ENCODE results near the gene LRMDA. TPM values are rescaled to one million over a fixed set of nuclear protein-coding genes. Genes with fewer than 3 reads are reported as not detected.

Gene LRMDA
- total RNA-seq, 2 experiments from 2014 or later: not detected

DNA sequence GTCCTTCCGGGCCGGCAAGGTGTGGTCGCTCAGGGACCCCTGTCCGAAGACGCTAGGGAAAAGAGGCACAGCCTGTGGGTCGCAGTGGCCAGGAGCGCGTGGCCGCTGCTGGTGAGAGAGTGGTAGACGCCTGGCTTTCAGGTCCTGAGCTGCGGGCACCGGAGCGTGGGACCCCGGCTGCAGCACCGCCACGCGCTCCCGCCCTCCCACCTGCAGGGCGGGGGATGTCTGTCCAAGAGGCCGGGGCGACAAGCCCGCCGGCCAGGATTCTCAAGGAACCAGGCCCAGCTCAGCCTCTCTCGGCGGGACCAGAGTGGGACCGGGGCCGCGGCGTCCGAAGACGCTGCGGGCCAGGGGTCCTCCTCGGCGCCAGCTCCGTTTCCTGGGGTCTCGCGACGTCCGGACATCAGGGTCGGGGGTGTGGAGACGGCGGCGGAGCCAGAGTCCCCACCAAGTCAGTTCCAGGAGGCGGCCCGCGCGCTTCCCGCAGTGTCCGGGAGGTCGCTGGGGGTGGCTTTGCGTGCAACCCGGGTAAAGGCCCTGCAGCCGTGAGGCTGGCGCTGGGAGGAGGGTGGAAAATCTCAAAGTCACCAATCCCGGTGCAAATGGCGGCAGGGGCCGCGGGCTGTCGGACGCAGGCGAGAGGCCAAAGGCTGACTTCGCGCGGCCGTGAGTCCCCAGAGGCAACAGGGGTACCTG is 35.3 kb upstream of the LRMDA start:
- no peaks in the 10 kb centered on the region for H3K4me1 ChIP-seq (ENCODE audit: insufficient read depth, low read length, poor library complexity, severe bottlenecking)
- H2AFZ ChIP-seq (ENCODE audit: low read length): no peak overlapping the region
- H3K27ac ChIP-seq (ENCODE audit: low read depth, low read length, poor library complexity, severe bottlenecking): no peak overlapping the region
- BruUV-seq (replicated peaks): no TSS peak
- CTCF ChIA-PET (ENCODE audit: unreplicated experiment): no interaction called here
- POLR2A ChIA-PET: no interaction called here
- TF ChIP-seq, protein P1, sequence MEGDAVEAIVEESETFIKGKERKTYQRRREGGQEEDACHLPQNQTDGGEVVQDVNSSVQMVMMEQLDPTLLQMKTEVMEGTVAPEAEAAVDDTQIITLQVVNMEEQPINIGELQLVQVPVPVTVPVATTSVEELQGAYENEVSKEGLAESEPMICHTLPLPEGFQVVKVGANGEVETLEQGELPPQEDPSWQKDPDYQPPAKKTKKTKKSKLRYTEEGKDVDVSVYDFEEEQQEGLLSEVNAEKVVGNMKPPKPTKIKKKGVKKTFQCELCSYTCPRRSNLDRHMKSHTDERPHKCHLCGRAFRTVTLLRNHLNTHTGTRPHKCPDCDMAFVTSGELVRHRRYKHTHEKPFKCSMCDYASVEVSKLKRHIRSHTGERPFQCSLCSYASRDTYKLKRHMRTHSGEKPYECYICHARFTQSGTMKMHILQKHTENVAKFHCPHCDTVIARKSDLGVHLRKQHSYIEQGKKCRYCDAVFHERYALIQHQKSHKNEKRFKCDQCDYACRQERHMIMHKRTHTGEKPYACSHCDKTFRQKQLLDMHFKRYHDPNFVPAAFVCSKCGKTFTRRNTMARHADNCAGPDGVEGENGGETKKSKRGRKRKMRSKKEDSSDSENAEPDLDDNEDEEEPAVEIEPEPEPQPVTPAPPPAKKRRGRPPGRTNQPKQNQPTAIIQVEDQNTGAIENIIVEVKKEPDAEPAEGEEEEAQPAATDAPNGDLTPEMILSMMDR (conservative IDR thresholded peaks at IDR 0.05; ENCODE audit: low read length): no peak
- TF ChIP-seq EZH2phosphoT487 (IDR thresholded peaks at IDR 0.05; ENCODE audit: borderline replicate concordance, low read depth, low read length): no peak
- H3K9me3 ChIP-seq (ENCODE audit: low read length): no peaks in the 10 kb centered on the region
- no peaks in the 10 kb centered on the region for H3K36me3 ChIP-seq (ENCODE audit: insufficient read depth, low read length)
- no peak overlapping the region for H3K4me2 ChIP-seq (ENCODE audit: low read length)
- no peaks in the 10 kb centered on the region for H3K79me2 ChIP-seq (ENCODE audit: insufficient read depth, low read depth, low read length)
- H3K9me2 ChIP-seq (ENCODE audit: insufficient read depth, low read length): no peaks in the 10 kb centered on the region
- intact Hi-C loops (cut with micrococcal nuclease; ENCODE audit: unreplicated experiment): no loop called here
- no peak overlapping the region for H3K4me3 ChIP-seq (ENCODE audit: low read depth, low read length, poor library complexity, severe bottlenecking)
- no peak for DNase-seq (ENCODE audit: low spot score)
- no peaks in the 10 kb centered on the region for H4K20me1 ChIP-seq (ENCODE audit: insufficient read depth, low read length)

DNA sequence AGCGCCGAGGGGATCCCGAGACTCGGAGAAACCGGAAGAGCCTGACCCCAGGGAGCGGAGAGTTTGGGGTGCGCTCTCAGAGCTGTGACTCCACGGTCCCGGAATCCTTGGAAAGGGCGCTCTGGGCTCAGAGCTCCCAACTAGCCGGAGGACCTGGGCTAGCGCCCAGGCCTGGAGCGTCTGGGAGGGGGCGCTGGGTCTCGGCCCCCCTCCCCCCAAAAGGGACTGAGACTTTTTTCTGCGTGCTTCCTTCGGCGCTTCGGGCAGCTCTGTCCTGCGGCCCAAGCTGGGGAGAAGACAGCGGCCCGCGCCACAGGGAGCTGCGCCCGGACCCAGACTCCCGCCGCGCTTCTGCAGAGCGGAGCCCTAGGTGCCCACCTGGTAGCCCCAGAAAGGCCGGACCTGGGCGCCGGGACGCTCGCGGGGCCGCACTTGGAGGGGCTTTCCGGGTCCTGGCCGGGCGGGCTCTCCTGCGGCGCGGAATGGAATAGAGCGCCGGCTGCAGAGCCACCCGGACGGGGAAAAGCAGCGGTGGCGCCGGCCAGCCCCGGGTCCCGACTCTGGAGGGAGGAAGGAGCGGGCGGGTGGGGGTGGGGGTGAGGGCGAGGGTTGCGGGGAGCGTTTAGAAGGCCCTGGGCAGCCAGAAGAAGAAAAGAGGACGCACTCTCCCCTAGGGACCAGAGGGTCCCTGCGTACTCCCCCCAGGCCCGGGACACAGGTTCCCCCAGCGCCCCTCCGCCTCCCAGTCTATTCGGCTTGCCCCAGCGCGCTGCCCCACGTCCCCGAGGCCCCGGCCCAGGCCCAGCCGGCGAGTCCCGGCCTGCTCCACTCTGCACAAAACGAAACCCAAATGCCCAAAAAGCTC is 34.6 kb upstream of the LRMDA start:
- Histone ChIP-seq H3K4me1 (ENCODE audit: insufficient read depth, low read length, poor library complexity, severe bottlenecking) (no peaks in the 10 kb centered on the region), H3K79me2 (ENCODE audit: insufficient read depth, low read depth, low read length) (no peaks in the 10 kb centered on the region), H3K9me2 (ENCODE audit: insufficient read depth, low read length) (no peaks in the 10 kb centered on the region), H3K27ac (ENCODE audit: low read depth, low read length, poor library complexity, severe bottlenecking) (no peak overlapping the region), H2AFZ (ENCODE audit: low read length) (no peak overlapping the region), H3K36me3 (ENCODE audit: insufficient read depth, low read length) (no peaks in the 10 kb centered on the region), H3K4me3 (ENCODE audit: low read depth, low read length, poor library complexity, severe bottlenecking) (no peak overlapping the region), H3K9me3 (ENCODE audit: low read length) (no peaks in the 10 kb centered on the region), H3K4me2 (ENCODE audit: low read length) (no peak overlapping the region), H4K20me1 (ENCODE audit: insufficient read depth, low read length) (no peaks in the 10 kb centered on the region)
- ChIA-PET POLR2A (no interaction called here), CTCF (ENCODE audit: unreplicated experiment) (no interaction called here)
- DNase-seq (ENCODE audit: low spot score): no peak
- intact Hi-C loops (cut with micrococcal nuclease; ENCODE audit: unreplicated experiment): no loop called here
- TF ChIP-seq, protein P1 (conservative IDR thresholded peaks at IDR 0.05; ENCODE audit: low read length): no peak
- no peak for TF ChIP-seq EZH2phosphoT487 (IDR thresholded peaks at IDR 0.05; ENCODE audit: borderline replicate concordance, low read depth, low read length)
- no TSS peak for BruUV-seq (replicated peaks)

Data from OCI-LY7 (cell line).